HG02763 (cell line): ENCODE data around the gene RAB34.
"Not testable (repeated sequence)": the region's sequence is repeated elsewhere in the genome, so short reads cannot be mapped to it uniquely, and the experiment has no call there.

Experiments
- ATAC-seq: cut with Tn5 transposase; IDR thresholded peaks from one replicate; pipeline ENCODE4 v1.9.1; 2021; ENCODE audit warnings: mild to moderate bottlenecking, moderate library complexity; ENCODE audit not compliant: unreplicated experiment

Gene RAB34

DNA sequence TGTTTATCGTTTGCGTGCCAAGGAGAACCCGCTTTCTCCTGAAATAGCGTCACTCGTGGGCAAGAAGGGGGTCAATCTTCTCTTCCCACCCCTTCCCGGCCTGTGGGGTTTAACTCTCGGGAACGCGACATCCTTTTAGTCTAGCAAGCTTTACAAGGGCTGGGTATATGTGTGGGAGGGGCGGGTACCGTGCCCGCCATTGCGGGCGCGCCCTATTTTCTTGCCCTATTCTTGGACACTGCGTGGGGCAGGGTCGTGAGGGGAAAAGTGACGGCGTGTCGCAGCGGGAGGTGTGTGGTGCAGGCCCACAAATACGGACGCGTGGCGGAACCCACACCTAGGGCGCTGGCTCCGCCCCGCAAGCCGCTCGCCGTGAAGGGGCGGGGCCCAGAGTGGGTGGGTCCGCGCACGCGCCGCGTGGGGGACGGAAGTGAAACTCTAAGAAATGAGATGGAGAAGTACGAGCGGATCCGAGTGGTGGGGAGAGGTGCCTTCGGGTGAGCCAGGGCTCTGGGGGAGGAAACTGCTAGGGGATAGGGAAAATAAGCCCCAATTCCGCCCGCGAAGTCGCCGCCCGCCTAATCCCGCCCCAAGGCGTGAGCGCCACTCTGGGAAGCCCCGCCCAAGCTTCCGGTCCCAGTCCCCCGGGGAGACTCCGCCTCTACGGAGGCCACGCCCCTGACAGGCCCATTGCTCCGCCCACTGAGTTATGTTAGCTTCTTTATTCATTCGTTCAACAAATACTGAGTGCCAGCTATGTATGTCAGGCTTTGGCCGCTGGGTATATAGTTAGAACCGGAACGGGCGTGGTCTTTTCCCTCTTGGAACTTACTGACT, 10.9 kb upstream of the RAB34 start, which contains the start of gene NEK8:
Gene NEK8, plus strand, starts transcription at position 425 of the 837 bp plus-strand sequence. Its CDS starts 26 bp downstream, at position 451.
- peak; percentile 39 for ATAC-seq

DNA sequence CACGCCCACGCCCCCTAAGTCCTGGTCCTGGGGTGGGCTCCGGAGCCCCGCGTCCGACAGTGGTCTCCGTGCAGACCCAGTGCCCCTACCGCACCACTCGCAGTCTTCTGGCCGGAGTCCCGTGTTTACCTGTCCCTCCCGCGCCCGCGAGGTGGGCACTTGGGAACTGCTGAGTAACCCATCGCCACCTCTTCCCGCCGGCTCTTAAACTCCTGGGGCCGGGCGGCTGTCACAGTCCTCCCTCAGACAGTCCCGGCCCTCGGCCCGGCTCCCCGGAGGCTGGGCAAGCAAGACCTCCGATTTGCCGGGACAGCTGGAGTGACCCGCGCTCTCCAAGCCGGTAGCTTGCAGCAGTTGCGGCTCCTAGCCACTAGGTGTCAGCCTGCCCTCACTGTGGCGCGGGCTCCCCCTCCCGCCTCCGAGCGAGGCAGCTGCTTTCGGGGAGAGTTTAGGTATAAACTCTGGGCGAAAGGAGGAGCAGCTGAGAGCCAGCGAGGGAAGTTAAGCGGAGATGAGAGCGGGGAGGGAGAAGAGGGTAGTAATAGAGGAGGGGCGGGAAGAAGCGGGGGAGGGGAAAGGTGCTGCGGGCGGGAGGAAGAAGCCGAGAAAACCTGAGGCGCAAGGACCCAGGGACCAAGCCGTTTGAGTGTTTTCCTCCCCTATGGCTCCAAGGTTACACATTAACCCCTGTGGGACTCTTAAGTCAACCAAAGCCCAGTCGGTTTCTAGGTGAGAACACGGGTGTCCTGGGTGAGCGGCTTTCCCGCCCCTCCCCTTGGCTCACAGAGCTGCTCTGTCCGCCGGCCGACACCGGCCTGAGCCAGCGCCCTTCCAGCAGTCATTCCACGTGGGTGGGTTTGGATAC, 9.2 kb upstream of the RAB34 start:
- peak; percentile 36 for ATAC-seq

DNA sequence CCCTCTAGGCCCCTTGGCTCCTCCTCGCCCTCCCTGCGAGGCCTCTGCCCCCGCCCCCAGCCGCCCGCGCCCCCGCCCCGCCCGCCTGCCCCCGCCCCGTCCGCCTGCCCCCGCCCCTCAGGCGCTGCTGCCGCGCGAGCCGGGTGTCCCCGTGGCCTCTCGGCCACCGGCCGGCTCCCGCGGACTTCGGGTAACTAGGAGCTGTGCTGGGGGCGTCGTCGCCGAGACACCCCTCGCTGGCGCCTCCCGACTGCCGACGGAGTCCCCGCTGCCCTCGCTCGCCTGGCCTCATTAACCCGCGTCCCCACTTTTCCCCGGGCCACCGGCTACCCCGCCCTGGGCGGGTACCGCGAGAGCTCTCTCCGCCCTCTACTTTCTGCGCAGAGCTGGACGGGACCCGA, 8.6 kb upstream of the RAB34 start, which contains the start of gene TLCD1:
Gene TLCD1, minus strand, starts transcription at position 8 of the 401 bp plus-strand sequence. CDS start 136 bp downstream, outside the sequence.
- no peak for ATAC-seq

DNA sequence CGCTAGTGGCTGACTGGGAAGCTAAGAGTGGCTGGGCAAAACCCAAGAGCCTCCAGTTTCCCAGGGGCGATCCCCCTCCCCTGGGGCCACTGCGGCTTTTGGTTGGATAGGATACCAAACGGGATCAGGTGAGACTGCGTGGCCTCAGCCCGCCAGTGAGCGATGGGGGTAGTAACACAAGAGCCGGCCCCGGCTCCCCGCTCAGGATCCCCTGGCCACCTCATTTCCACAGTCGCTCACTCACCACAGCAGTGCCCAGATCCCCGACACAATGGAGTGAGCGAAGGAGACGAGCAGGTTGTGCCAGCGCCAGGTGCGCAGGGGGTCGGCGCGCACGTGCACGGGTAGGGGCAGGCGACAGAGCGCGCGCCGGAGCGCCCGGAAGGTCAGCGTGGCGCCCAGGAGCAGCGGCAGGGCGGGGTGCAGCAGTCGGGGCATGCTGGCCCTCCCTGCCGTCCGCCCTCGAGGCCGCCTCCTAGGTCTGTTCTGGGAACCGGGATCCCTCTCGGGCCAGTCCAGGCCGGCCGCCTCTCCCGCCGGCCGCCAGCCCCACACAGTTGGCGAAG, 8.1 kb upstream of the RAB34 start:
- no peak for ATAC-seq

DNA sequence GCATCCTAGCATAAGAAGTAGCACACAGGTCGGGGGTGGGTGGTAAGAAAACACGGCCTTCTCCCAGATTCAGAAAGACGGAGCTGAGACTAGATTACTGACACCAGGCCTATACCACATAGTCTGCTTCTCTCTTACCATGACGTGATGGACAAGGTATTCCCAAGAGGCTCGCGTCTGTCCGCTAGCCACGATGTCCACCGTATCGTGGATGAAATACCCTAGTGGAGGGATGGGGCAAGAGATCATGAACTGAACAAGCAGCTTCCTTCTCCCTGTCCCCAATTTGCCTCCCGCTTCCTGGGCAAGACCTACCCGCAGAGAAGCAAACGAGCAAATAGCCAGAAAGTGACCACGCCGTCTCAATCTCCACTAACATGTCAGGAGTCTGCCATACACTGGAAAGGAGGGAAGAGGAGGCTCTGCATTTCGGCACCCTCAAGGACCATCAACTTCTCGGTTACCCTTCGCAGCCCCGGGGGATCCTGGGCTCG, 7.5 kb upstream of the RAB34 start:
- ATAC-seq, result no peak

DNA sequence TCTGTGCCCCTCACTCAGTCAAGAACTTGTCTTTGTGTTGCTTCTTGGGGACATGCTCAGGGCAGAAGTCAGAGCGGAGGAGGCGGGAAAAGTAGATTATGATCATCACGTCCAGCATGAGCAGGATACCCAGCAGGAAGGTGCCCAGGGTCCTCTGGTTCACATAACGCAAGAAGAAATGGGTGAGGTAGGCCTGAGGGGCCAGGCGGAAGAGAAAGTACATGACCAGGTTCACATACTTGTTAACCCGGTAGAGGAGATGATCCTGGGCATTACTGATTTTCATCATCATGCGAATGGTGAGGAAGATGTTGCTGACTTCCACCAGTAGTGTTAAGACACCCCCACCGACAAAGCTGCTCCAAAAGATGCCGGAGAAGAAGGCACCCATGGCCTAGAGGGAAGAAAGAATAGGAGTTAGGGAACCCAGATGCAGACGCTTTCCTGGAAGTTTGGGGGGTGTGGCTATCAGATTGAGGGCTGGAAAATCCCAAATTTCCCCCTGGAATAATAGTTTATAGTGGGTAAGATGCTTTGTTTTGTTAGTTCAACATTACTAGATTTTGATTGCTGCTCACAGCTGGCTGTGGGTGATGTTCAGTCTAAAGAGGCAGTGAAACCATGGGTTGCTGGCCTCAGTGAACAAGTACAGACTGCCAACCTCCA, 7.0 kb upstream of the RAB34 start:
- ATAC-seq, result no peak

DNA sequence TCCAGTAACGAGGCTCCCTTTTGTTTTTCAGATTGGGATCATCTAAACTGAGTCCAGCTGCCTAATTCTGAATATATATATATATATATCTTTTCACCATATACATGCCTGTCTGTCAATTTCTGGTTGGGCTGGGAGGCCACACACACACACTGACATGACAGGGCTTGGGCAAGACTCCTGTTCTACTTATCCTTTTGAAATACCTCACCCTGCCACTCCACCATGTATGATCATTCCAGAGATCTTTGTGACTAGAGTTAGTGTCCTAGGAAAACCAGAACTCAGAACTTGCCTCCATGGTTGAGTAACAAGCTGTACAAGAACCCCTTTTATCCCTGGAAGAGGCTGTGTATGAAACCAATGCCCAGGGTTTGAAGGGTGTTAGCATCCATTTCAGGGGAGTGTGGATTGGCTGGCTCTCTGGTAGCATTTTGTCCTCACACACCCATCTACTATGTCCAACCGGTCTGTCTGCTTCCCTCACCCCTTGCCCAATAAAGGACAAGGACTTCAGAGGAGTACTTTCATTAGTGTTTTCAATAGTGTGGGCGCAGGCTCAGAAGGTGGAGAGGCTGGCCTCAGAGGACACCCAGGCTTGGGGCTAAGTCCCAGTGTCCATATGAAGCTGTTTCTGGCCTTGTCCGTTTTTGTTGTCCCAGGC, 6.3 kb upstream of the RAB34 start:
- ATAC-seq, result not testable (repeated sequence)

DNA sequence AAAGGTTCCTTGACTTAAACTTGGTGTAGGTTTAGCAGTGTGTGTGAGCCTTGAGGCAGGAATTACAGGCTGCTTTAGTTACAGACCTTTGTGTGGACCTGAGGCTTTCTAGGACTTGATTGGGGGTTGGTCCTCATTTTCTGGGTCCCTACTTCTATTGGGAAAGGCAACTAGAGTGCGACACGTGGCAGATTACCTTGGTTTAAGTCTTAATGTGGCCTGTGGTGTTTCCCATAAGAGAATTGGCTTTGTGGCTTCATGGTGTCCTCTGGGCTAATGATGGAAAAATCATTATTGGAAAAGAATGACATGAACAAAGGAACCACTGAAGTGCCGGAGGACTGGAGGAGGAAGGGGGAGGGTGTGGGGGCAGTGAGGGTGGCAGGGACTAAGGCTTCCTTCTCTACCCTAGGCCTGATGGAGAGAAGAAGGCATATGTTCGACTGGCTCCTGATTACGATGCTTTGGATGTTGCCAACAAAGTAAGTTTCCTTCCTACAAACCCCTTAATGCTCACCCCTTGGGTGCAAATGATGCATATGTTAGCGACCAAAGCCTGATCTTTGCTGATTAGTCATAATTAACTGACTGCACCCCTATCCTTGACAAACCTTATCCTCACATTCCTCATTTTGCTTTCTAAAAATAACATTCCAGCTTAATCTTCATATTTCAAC, 5.6 kb upstream of the RAB34 start:
- ATAC-seq, result no peak

DNA sequence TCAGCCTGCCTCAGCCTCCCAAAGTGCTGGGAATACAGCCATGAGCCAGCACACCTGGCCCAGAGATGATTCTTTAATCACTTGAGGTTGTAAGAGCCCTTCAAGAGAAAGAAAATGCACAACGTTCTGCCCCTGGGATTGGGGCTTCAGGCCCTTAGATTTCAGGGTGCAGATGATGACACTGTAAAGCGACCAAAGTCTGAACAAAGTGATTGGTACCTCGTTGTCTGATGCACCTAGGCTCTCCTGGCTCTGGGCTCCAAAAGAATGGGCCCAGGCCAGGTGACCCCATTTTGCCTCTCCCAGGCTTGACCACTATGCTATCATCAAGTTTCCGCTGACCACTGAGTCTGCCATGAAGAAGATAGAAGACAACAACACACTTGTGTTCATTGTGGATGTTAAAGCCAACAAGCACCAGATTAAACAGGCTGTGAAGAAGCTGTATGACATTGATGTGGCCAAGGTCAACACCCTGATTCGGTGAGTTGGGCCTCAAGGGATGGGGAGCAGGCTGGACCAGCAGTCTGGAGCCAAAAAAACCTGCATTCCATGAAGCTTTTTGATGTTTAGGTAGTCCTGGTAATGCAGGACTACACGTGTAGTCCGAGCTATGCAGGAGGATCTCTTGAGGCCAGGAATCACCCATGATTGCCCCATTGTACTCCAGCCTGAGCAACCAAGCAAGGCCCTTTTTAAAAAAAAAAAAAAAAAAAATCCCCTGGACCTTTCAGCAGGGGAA, 4.9 kb upstream of the RAB34 start:
- ATAC-seq, result no peak

DNA sequence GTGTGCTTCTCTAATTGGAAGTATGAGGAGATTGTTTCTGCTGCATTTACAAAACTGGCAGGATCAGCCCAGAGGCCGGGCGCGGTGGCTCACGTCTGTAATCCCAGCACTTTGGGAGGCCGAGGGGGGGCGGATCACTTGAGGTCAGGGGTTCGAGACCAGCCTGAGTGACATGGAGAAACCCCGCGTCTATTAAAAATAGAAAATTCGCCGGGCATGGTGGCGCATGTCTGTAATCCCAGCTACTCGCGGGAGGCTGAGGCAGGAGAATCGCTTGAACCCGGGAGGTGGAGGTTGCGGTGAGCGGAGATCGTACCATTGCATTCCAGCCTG, 3.3 kb upstream of the RAB34 start:
- not testable (repeated sequence) for ATAC-seq

DNA sequence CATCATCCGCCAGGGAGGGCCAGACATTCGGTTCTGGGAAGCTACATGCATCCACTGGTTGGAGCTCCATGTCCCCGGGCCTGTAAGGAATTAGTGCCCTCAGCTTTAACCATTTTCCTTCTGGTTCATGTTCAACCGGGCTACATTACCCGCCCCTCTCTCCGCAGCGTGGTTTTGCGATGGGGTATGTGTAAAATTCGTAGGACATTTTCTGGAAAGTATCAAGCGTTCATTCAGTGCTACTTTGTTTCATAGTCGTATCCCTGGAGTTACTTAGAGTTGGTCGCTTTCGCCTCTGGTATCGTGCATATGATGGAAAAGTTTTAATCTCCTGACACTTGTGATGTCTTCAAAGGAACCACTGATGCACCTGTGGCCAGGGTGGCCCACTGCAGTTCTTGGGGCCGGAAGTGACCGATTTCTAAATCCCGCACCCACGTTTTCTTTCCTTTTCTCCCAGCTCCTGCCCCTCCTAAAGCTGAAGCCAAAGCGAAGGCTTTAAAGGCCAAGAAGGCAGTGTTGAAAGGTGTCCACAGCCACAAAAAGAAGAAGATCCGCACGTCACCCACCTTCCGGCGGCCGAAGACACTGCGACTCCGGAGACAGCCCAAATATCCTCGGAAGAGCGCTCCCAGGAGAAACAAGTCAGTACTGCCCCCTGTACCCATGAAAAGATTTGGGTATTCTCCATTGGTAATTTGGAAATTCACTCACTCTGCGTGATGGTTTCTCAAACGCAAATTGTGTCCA, 2.8 kb upstream of the RAB34 start:
- ATAC-seq, result no peak

DNA sequence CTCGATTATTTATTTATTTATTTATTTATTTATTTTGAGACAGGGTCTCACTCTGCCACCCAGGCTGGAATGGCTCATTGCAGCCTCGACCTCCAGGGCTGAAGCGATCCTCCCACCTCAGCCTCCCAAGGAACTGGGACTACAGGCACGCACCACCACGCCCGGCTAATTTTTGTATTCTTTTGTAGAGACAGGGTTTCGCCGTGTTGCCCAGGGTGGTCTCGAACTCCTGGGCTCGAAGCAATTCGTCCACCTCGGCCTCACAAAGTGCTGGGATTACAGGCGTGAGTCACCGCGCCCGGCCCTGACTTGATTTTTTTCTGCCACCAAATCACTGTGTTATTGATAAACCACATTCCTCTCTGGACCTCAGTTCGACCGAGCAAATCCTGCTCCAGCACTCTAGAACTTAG, 1.4 kb upstream of the RAB34 start:
- no peak for ATAC-seq

DNA sequence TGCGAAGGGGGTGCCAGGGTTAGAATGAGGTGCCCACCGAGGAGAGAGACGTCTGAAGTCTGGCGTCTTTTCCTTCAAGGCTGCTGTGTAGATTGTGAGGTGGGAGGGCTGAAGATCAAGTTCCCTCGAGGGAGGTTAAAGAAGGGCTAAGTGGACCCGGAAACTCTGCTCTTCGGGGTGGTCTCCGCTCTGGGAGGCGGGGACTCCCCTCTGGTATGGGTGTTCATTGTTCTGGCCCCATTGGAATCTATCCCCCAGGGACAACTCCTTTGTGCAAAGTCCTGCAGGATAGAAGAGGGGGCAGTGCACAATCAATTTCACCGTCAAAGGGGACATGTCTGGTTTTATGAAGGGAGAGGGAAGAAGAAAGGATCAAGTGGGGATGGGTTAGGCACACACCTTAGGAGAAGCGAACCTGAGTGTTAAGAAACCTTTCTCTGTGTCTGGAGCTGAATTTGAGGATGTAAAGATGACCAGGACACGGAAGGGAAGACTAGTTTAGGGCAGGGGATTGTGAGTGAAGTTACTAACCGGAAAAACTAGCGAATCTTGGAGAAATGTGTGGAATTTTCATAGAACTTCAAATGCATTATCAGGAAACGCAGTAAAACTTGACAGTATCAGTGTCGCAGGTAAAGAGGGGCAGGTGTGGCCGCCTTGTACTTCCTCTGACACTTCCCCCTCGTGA, 809 bp upstream of the RAB34 start:
- ATAC-seq, result no peak

DNA sequence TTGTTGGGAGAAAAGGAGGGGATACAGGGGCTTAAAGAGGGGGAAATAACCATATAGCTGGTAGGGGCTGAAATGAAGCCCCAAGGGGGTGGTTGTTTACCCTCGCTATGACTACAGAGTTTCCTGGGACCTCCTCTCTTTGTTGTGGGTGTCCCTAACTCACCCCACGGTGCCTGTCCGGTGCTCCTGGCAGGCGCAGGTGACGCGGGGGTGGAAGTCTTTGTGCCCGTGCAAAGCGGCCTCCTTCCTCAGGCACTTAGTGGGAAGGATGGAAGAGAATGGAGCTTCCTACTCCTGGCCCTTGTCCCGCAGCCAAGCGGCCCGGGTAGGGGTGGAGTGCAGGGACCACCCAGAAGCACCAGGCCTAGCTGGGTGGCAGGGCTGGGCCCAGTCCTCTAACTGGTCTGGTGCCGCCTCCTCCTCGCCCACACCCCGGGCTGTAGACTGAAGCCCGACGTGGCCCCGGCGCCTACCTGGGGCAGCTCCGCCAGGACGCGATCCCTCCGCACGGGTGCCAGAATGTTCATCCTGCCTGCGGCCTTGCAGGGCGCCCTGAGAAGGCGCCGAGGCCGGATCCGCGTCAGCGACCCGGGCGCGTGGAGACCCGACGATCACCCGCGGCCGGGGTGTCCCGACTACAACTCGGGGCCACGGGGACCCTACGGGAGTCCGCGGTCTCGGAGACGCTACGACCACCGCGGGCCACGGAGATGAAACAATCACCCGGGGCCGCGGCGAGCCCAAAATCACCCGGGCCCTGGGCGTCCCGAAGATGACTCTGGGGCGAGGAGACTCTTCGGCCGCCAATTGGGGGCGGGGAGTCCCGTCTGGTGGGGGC, 709 bp downstream of the RAB34 start:
- ATAC-seq, result no peak

DNA sequence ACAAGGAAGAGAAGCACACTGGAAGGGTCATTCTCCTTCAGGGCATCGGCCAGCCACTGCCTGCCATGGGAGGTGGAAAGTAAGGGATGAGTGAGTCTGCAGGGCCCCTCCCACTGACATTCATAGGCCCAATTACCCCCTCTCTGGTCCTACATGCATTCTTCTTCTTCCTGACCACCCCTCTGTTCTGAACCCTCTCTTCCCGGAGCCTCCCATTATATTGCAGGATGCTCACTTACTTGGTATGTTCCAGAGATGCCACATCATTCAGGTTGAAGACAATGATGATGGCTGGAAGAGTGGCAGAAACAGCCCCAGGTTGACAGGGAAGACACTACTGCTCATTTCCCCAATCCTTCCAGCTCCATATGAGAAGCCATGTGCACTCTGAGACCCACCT, 2.5 kb downstream of the RAB34 start:
- ATAC-seq, result no peak

DNA sequence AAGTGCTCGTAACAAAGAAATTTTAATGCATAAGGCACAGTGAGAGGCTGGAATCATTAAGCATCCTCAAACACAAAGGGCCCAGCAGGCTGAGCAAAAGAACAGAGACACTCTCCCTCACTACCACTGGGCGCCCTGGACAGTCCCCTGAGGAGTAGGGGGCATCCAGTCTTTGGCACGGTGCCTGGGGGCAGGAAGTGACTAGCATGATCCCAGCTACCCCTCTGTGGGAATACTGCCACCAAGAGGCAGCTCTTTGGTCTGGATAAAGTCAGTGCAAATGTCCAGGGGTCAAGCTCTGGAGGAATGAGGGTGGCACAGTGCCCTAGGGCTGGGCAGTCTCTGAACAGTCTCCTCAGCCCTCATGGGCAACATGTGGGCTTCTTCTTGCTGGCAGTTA, 3.4 kb downstream of the RAB34 start:
- no peak for ATAC-seq
